Astrocyte of the cerebellum (primary cell): ENCODE results near the gene ARMH3.
A peak's percentile ranks its signal among the peaks of the same experiment; 100 is the strongest.

ENCODE experiments used
- DNase-seq: peaks from one replicate; pipeline ENCODE4 v3.0.0-alpha.2; 2011; ENCODE audit warnings: low read depth
- H3K4me3 ChIP-seq: 2 replicates; pipeline ENCODE4 v1.5.1; 2011; ENCODE audit warnings: mild to moderate bottlenecking, low read depth, low read length, moderate library complexity
- in situ Hi-C: cut with HindIII; loops from 2 replicates; pipeline ENCODE4 v1.10.0; 2017; ENCODE audit warnings: low sequenced_read_pairs
- TF ChIP-seq, protein P1 (sequence below): IDR thresholded peaks from 2 replicates; pipeline ENCODE4 v1.5.1; 2012; ENCODE audit warnings: low read length, low read depth, moderate library complexity, mild to moderate bottlenecking; ENCODE audit errors: missing control alignments

The ARMH3 gene

DNA sequence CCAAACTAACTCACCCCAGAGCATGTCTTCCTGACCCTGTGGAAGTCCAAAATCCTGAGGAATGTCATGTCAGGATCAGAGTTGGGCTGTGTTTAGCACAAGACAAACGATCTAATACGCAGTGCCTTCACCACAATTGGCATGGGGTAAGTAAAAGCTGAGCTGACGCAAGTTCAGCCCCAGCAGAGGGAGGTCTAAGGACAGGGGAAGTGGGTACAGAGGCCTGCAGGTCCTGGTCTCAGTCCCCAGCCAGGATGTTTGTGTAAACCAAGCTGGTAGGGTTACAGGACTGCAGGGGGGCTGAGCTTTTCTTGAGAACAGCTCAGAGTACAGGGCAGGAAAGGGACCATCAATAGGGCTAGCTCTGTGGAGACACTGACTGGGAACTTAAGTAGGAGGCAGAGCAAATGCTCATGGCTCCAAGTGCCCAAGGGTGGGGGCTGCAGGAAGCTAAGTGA lies 207.1 kb downstream of the ARMH3 start:
- TF ChIP-seq, protein P1, sequence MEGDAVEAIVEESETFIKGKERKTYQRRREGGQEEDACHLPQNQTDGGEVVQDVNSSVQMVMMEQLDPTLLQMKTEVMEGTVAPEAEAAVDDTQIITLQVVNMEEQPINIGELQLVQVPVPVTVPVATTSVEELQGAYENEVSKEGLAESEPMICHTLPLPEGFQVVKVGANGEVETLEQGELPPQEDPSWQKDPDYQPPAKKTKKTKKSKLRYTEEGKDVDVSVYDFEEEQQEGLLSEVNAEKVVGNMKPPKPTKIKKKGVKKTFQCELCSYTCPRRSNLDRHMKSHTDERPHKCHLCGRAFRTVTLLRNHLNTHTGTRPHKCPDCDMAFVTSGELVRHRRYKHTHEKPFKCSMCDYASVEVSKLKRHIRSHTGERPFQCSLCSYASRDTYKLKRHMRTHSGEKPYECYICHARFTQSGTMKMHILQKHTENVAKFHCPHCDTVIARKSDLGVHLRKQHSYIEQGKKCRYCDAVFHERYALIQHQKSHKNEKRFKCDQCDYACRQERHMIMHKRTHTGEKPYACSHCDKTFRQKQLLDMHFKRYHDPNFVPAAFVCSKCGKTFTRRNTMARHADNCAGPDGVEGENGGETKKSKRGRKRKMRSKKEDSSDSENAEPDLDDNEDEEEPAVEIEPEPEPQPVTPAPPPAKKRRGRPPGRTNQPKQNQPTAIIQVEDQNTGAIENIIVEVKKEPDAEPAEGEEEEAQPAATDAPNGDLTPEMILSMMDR: no peak
- no peak overlapping the region for H3K4me3 ChIP-seq
- in situ Hi-C loops: no loop called here
- DNase-seq: no peak

DNA sequence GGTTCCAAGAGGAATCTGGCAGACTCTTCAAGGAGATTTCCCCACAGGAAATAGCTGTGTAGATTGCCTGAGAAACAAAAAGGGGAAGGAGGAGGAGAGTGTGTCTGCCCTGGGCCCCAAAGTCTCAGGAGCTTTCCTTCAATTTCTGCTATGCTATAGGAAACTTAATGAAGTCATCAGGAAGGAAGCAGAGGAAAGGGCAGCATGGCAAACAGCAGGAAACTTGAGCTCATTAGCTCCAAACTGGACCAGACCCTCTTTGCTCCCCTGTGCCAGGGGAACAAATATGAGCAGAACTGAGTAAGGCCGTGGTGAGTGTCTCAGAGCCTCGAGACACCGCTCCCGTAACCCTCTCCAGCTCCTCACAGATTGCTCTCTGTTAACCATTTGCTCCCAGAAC lies 207.6 kb downstream of the ARMH3 start:
- TF ChIP-seq, protein P1: no peak
- in situ Hi-C loops: no loop called here
- no peak for DNase-seq
- H3K4me3 ChIP-seq: no peak overlapping the region

DNA sequence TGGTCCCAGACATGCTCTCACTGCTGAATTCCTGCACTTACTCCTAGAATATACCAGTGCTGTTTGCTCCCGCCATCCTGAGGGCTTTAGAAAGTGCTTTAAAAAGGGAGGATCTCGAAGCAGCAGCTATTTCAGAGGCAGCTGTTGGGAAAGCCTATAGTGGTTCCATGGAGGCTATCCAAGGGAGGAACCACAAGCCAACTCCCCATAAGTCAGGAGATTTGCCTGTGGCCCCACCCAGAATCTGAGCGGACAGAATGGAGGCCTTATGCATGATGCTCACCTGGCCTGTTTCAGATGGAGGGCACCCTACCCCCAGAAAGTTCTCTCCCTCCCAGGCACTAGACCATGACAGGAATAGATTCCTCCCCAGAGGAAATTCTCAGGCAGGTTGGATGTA lies 210.1 kb downstream of the ARMH3 start:
- in situ Hi-C loops: no loop called here
- TF ChIP-seq, protein P1: no peak
- DNase-seq: no peak
- H3K4me3 ChIP-seq: no peak overlapping the region

DNA sequence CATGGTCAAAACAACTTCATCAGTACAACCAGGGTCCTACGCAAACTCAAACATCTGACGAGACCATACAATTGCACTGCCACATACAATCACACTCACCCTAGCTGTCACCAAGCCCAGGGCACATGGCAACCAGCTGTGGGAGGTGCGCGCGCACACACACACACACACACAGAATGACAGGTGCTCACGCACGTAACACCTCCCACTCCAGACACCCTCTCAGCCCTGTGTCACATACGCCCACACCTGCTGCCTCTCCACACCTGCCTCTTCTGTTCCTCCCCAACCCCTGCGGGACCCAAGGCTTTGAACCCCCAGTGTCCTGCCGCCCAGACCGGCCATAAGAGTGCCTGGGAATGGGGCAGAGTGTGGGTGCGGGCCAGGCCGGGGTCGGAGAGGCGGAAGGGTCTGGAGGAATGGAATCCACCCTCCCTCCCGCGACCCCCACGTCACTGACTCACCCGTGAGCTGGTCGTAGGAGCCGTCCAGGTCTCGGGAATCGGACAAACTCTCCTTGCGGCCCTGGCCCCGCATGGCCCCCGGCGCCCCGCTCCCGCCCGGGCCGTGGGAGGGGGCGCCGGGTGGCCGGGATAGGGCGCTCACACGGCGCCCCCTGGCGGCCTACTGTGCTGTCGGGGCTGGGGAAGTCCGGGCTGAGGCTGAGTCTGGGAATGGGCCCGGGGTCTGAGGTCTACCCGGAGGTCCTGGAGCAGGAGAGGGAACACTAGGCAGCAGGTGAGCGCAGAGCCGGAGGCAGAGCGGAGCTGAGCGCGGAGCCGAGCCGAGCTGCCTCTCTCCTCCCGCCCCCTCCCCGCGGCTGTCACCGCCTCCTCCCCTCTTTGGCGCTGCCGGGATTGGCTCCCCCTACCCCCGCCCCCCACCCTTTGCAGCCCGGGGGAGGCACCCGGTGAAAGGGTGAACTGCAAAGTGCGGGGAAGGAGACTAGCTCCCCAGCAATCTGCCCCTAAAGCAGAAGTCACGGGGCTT lies 212.6 kb downstream of the ARMH3 start, which contains the start of gene KCNIP2:
TSS of gene KCNIP2 (minus strand) at position 769 of the 990 bp plus-strand sequence. CDS start at position 537, 232 bp downstream.
- TF ChIP-seq, protein P1: peak; percentile 55
- in situ Hi-C loops: no loop called here
- no peak for DNase-seq
- H3K4me3 ChIP-seq: no peak within 1 kb of the TSS

DNA sequence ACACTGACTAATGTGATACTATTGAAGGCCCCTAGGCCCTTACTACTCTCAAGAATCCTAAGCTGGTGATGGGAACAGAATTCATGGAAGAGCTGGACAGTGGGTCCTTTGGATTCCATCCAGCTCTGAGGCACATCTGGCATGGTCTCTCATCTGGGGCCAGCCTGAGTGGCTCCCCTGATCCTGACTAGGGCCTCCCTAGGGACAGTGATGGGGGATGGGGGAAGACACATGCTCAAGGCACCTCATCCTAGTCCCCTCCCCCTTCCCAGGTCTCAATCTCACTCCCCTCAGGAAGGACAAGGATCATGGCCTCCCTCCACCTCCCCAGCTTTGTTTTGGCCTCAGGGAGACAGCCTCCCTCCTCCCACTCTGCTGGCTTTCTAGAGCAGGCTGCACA lies 214.1 kb downstream of the ARMH3 start:
- no peak overlapping the region for H3K4me3 ChIP-seq
- in situ Hi-C loops: no loop called here
- no peak for DNase-seq
- TF ChIP-seq, protein P1: no peak

DNA sequence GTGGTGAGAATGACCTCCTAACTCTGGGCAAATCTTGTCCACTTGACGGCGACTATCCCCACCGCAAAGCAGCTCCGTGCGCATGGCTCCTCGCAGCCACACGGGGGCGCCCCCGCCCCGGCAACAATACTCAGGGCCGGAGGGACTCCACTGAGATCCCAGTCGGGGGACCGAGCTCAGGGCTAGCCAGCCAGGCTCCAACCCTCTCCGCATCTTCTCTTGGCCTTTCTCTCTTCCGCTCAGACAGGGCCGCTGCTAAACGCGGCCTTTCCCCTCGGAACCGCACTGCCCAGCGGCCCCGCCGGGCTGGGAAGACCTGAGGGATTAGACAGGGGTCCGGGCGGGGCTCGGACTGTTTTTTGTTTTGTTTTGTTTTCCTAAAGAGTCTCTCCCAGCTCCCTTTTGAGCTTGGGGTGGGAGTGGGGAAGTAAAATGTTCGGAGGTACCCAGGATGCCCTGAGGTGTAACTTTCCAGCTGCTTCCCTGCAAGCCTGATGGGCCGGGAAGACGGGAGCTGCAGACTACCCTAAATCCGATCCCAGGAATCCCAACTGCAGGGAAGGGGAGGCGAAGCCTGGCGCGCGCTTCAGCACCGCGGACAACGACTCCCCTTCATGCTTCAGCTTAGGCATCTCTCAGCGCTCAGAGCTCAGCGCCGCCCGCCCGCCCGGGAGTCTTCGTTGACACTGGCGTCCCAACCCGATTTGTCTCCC lies 215.1 kb downstream of the ARMH3 start:
- TF ChIP-seq, protein P1: peak; percentile 97
- DNase-seq: peak; percentile 63
- in situ Hi-C loops: no loop called here
- H3K4me3 ChIP-seq: peak overlapping the region; percentile 32
